Mononuclear cell (primary cell): Measurements from ENCODE around the gene DLG2. TPM values are rescaled to one million over a fixed set of nuclear protein-coding genes. Genes with fewer than 3 reads are reported as not detected.
"Not testable (repeated sequence)": the region's sequence is repeated elsewhere in the genome, so short reads cannot be mapped to it uniquely, and the experiment has no call there.

ENCODE experiments used
- H3K27me3 ChIP-seq: 2 replicates; pipeline ENCODE4 v1.6.0; 2011; ENCODE audit warnings: low read length, control low read depth; ENCODE audit not compliant: insufficient read depth
- H3K4me1 ChIP-seq: 2 replicates; pipeline ENCODE4 v1.5.1; 2011; ENCODE audit warnings: mild to moderate bottlenecking, low read length, control low read depth; ENCODE audit not compliant: insufficient read depth
- H3K4me3 ChIP-seq: 2 replicates; pipeline ENCODE4 v1.5.1; 2011; ENCODE audit warnings: mild to moderate bottlenecking, low read length, moderate library complexity
- H3K9me3 ChIP-seq: 2 replicates; pipeline ENCODE4 v1.5.1; 2011; ENCODE audit warnings: low read depth, mild to moderate bottlenecking, control low read depth, low read length
- total RNA-seq: library from RNA; depleted of rRNA; stranded (reverse); fragments of >200 nt; gene quantifications from one replicate; pipeline ENCODE4 v1.2.3, GENCODE V29; 2012

The DLG2 gene
- total RNA-seq, 1 donor: 1.6 TPM

DNA sequence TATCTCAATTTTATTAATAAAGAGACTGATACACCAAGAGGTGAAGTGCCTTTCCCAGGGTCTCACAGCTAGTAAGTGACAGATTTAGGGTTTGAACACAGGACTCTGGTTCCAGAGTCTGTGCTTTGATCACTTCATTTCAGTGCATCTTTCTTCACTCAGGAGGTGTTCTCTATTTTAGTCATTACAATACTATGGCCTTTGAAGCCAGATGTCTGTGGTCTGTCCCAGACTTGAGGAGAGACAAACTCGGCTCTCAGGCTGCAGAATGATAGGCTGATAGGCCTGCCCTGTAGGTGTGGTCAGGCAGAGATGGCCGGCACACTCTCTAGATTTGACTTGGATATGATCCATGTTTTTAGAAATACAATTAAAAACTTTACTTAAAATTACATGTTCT, 1862.5 kb downstream of the DLG2 start:
- H3K27me3 ChIP-seq: no peaks in the 10 kb centered on the region
- H3K9me3 ChIP-seq: no peaks in the 10 kb centered on the region
- H3K4me3 ChIP-seq: no peak overlapping the region
- no peaks in the 10 kb centered on the region for H3K4me1 ChIP-seq

DNA sequence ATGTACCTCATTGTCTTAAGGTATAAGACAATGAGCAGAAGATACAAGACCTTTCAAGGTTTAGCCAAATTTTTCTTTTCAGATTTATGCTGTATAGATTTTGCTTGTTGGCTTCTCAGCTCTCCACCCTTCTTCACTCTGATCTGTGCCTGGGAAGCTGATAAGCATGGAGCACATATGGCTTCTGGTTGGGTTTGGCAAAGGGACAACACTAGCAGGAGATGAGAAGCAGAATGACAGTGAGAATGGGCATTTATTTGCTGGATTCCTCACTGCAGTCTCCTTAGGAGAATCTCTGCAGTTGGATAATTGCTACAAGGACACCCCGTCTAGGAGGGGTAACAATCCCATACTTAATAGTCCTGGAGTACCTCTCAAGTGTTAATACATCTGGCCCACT, 1866.2 kb downstream of the DLG2 start:
- H3K4me1 ChIP-seq: no peaks in the 10 kb centered on the region

DNA sequence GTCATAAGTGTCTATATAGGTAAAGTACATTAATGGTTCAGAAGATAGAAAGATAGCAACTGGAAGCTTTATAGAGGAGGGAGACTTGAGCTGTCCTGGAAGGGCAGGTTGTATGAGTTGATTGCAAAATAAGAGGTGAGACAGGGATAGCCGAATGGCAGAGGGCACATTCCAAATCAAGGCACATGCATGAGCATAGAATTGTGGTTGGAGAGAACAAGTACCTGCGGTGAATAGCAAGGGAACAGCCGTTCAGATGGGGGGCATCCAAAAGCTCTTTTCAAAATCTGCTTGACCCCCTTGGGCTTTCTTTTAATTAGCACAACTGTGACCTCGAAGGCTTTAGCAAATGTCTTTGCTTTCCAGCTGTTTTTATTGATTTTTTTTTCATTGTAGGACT, 1868.0 kb downstream of the DLG2 start:
- no peaks in the 10 kb centered on the region for H3K9me3 ChIP-seq
- H3K27me3 ChIP-seq: no peaks in the 10 kb centered on the region
- no peak overlapping the region for H3K4me3 ChIP-seq
- H3K4me1 ChIP-seq: no peaks in the 10 kb centered on the region

More for the DNA sequence above, 1866.2 kb downstream of the DLG2 start:
- Histone ChIP-seq H3K4me3 (no peak overlapping the region), H3K9me3 (no peaks in the 10 kb centered on the region), H3K27me3 (no peaks in the 10 kb centered on the region)

DNA sequence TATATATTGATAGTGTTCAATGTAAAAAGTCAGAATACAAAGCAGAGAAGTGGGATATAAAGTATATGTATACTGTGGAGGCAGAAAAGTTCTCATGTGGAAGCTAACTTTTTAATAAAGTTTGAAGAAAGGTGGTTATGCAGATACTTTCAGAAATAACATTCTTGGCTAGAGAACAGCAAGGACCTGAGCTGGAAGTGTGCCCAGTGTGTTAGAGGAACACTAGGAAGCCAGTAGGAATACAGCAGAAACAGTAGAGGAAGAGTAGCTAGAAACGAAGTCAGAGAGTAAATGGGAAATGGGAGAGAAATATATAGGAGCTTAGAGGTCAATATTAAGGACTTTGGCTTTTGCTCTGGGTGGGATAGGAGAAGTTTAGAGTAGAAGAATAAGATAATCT, 1876.1 kb downstream of the DLG2 start:
- Histone ChIP-seq H3K27me3 (no peaks in the 10 kb centered on the region), H3K4me3 (no peak overlapping the region), H3K9me3 (no peaks in the 10 kb centered on the region), H3K4me1 (no peaks in the 10 kb centered on the region)

DNA sequence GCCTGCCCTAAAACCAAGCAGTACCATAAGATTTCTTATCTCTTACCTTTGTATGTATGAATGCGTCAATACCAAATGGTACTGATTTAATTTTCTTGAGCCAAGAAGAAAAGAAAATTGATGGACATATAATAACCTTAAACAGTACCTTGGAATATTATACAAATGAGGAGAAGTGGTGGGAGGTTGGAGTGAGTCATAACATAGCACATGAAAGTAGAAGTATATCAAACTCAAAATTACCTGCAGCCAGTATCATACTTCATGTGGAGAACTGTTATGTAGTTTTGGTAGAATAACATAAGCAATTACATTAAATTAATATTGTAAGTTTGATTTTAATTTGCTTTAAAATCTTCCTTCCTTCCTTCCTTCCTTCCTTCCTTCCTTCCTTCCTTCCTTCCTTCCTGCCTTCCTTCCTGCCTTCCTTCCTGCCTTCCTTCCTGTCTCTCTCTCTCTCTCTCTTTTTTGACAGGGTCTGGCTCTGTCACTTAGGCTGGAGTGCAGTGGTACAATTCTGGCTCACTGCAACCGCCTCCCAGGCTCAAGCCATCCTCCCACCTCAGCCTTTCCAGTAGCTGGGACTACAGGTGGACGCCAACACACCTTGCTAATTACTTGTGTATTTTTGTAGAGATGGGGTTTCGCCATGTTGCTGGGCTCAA, 1880.1 kb downstream of the DLG2 start:
- H3K27me3 ChIP-seq: no peaks in the 10 kb centered on the region

DNA sequence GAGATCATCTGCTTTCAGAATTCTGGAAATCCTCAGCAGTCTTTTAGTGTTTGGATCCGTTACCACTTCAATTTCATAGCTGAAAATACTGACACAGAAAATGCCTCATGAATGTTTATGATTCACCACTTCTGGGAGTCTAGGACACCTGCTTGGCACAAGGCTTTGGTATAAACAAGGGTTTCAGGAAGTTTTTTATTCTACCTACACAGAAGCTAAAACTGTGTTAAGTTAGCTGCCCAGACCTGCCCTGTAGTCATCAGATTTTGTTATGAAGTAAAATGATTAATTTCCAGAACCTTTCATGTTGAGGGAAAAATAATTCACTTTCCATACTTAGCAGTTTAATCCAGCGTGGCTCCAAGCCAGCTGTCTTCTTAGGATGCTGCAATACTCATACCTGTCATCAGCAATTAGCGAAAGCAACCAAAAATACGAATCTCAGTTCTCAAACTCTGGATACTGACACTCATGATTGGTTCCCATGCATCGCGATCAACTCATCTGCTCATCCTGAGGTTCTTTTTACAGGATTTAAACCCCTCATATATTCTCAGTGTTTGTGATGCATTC, 1882.4 kb downstream of the DLG2 start:
- no peaks in the 10 kb centered on the region for H3K9me3 ChIP-seq
- H3K27me3 ChIP-seq: no peaks in the 10 kb centered on the region

More for the DNA sequence above, 1880.1 kb downstream of the DLG2 start:
- H3K9me3 ChIP-seq: no peaks in the 10 kb centered on the region
- no peak overlapping the region for H3K4me3 ChIP-seq
- no peaks in the 10 kb centered on the region for H3K4me1 ChIP-seq

DNA sequence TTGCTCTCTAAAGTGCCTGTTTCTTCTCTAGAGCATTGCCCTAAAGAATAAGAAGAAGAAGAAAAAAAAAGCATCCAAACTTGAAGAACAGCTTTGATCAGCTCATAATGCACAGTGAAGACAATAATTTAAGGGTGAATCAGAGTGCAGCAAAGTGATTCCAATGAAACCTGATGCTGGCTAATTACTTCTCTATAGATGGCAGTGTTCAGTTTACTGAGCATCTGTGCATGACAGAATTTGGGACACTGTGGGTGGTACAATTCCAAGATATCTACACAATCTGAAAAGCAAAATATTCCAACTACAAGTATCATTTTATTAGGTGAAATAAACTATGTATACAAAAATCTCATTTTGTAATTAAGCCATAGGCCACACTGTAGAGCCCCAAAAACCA, 1890.5 kb downstream of the DLG2 start:
- no peaks in the 10 kb centered on the region for H3K9me3 ChIP-seq
- H3K4me1 ChIP-seq: no peaks in the 10 kb centered on the region
- no peak overlapping the region for H3K4me3 ChIP-seq

More for the DNA sequence above, 1882.4 kb downstream of the DLG2 start:
- no peak overlapping the region for H3K4me3 ChIP-seq
- no peaks in the 10 kb centered on the region for H3K4me1 ChIP-seq

DNA sequence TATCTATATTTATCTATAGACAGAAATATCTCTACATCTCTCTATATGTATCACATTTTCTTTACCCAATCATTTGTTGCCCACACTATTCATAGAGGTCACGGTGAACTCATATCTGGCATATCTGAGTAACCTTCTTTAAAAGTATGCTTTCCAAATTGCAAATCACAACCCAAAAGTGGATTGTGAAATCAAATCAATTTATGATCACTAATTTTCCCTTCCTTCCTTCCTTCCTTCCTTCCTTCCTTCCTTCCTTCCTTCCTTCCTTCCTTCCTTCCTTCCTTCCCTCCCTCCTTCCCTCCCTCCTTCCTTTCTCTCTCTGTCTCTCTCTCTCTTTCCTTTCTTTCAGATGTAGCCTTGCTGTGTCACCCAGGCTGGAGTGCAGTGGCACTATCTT, 1893.0 kb downstream of the DLG2 start:
- H3K4me3 ChIP-seq: no peak overlapping the region
- H3K4me1 ChIP-seq: no peaks in the 10 kb centered on the region
- H3K9me3 ChIP-seq: no peaks in the 10 kb centered on the region
- no peaks in the 10 kb centered on the region for H3K27me3 ChIP-seq

More for the DNA sequence above, 1890.5 kb downstream of the DLG2 start:
- H3K27me3 ChIP-seq: no peaks in the 10 kb centered on the region

DNA sequence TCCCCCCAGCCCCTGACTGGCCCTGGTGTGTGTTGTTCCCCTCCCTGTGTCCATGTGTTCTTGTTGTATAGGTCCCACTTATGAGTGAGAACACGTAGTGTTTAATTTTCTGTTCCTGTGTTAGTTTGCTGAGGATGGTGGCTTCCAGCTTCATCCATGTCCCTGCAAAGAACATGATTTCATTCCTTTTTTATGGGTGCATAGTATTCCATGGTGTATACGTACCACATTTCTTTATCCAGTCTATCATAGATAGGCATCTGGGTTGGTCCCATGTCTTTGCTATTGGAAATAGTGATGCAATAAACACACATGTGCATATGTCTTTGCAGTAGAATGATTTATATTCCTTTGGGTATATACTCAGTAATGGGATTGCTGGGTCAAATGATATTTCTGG, 1895.9 kb downstream of the DLG2 start:
- H3K27me3 ChIP-seq, H3K4me3 ChIP-seq, H3K9me3 ChIP-seq, H3K4me1 ChIP-seq: not testable (repeated sequence)

DNA sequence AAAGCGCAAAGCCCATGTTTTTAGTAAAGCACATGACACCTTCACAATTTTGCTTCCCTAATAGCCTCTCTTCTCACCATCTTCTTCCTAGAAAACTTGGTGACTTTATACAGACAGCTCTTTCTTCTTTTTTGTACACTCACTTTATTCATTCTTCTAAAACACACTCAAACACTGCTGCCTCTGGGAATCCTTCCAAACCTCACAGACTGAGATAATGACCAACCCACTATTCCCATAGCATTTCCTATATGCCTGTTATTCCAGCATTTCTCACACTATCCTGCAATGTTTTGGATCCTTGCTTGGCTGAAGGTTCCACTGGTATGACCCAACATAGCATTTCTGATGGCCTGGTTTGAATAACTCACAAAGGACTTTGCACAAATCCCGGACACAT, 1898.9 kb downstream of the DLG2 start:
- Histone ChIP-seq H3K4me1 (no peaks in the 10 kb centered on the region), H3K4me3 (no peak overlapping the region), H3K9me3 (no peaks in the 10 kb centered on the region), H3K27me3 (peaks cover 9% of the 10 kb centered on the region)

DNA sequence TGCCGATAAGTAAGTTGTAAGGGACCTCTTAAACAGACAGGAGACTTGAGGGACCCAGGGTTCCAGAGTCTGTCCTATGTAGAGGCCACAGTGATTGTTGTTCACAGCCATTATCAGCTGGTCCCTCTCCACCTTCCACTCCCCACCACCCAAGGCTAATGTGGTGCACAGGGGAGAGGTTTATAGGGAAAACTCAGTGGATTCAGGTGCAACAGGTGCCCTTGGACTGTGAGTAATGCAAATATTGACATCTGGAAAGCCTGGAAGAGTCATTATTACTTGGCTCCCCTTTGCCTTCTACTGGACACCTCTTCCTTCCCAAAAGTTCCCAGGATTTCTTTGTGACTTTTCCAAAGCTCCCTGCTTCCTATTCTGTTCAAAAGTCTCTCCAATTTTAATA, 1899.9 kb downstream of the DLG2 start:
- H3K4me1 ChIP-seq: no peaks in the 10 kb centered on the region
- H3K4me3 ChIP-seq: no peak overlapping the region
- H3K9me3 ChIP-seq: no peaks in the 10 kb centered on the region
- H3K27me3 ChIP-seq: peaks cover 9% of the 10 kb centered on the region

DNA sequence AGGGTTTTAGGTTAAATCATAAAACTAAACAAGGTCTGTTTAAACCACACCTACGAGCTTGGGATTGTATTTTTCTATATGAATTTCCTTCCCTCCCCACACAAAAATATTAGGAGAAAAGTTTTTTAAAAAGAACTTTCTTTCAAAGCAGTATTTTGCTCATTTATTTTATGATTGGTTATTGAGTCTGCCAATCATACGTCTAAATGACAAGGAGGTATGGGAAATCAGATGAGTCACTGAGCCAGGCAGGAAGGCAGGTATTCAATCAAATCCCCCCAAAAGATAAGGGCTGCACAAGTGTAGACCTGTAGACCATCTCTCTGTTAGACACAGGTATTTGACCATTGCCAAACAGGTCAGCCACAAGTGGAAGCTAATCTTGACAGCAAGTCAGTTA, 1900.8 kb downstream of the DLG2 start:
- H3K9me3 ChIP-seq: no peaks in the 10 kb centered on the region
- H3K27me3 ChIP-seq: peaks cover 9% of the 10 kb centered on the region
- no peaks in the 10 kb centered on the region for H3K4me1 ChIP-seq
- H3K4me3 ChIP-seq: no peak overlapping the region

DNA sequence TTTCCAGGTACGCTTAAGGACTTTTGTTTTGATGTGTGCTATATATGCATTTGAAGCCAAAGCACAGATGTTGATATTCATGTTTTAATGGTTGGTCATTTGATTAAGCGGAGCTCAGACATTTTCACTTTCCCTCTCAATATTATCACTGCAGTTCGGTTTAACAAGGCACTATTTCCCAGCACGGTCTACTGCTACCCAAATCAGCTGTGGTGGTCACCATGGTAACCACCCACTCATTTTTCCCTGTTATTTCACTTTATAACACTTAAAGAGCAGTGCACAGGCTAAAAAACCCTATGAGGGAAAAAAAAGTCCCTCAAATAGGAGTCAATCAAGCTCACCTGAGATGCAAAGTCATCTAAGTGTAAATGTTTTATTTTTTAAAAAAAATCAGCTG, 1901.4 kb downstream of the DLG2 start:
- Histone ChIP-seq H3K4me1 (no peaks in the 10 kb centered on the region), H3K4me3 (no peak overlapping the region), H3K9me3 (no peaks in the 10 kb centered on the region), H3K27me3 (peaks cover 9% of the 10 kb centered on the region)

DNA sequence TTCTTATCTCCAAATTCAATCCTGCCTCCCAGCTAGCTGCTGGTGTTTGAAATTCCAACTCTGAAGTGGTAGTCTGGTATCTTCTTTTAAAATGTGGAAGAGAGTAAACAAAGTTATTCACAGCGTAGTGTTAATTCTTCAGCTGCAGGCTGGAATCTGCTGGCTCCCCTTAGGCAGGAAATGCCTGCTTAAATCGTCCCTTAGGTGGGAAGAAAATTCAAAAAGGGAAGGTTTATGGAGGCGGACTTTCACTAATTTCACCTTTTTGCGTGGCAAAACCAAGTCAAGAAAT, 1901.9 kb downstream of the DLG2 start:
- Histone ChIP-seq H3K27me3 (peaks cover 9% of the 10 kb centered on the region), H3K4me3 (no peak overlapping the region), H3K4me1 (no peaks in the 10 kb centered on the region), H3K9me3 (no peaks in the 10 kb centered on the region)

DNA sequence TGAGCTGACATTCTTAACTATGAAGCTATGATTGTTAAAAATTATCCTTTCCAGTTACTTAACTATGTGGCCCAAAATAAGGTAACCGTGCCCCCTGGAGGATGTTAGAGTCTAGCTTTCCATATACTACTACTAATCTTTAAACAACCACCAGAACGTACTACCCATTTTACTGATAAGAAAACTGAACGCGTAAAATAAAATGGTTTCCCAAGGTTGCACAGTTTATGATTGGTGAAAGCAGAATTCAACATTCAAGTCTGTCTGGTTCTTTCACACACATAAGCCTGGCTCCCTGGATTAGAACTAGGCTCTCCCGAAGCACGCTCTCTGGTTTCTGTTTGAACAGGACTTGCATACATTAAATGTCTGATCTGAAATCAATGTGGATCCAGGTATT, 1903.1 kb downstream of the DLG2 start:
- H3K4me3 ChIP-seq: no peak overlapping the region
- H3K27me3 ChIP-seq: peaks cover 9% of the 10 kb centered on the region
- no peaks in the 10 kb centered on the region for H3K9me3 ChIP-seq
- no peaks in the 10 kb centered on the region for H3K4me1 ChIP-seq

DNA sequence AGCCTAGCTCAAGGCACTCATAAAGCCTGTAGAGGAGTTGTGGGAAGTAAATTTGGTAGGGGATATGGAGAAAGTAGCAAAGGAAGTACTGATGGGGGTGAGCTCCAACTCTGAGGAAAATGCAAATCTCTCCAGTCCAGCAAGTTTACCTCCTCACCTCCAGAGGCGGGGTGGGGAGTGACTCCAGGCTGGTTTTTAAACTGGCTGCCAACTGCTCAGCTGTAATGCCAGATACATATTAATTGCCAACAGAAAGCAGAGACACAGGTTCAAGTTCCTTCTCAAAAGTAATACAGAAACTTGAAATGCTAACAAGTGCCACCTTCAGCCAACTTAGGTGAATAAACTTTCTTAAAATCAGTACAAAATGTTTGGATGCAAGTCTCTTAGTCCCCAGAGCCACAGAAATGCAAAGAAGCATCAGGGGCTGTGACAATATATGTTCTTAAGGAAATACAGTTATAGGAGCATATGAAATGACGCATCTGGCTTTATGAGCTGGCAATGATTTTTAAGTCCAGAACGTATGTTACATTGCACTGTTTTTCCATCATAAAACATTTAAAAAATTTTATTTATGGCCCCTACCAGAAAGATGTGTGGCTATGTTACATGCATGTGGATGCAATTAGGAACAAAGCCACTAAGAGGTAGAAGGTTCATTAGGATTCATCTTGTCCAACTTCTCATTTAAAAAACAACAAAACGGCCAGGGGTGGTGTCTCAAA, 1904.6 kb downstream of the DLG2 start:
- Histone ChIP-seq H3K4me3 (no peak overlapping the region), H3K4me1 (no peaks in the 10 kb centered on the region), H3K9me3 (no peaks in the 10 kb centered on the region), H3K27me3 (peaks cover 9% of the 10 kb centered on the region)
